ENCODE measurements around the gene APP. TPM values are rescaled to one million over a fixed set of nuclear protein-coding genes. Genes with fewer than 3 reads are reported as not detected.

APP gene
- total and polyA plus RNA-seq, 8 donors = 373 to 671 (median 580) TPM

DNA sequence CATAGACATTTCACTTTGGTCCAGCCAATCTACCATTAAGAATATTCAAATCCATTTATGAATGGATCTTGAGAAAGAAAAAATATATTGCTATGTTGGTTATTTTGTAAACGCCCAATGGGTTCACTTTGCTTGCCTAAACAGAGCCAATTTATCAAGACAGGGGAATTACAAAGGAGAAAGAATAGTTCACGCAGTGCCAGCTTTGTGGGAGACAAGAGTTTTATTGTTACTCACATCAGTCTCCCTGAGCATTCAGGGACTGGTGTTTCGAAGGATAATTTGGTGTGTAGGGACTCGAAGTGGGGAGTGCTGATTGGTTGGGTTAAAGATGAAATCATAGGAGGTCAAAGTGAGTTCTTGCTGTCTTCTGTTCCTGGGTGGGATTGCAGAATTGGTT is 300.5 kb downstream of the APP start:
- ATAC-seq = no peak
- DNase-seq = no peak

GRCh38 chr21:25867061-25867460 is 303.5 kb downstream of the APP start:
- H3K27me3 ChIP-seq = no peaks in the 10 kb centered on the region
- ATAC-seq = no peak
- TF ChIP-seq CTCF (IDR thresholded peaks at IDR 0.05) = no peak
- no peak for DNase-seq
- no peaks in the 10 kb centered on the region for H3K36me3 ChIP-seq
- H3K4me3 ChIP-seq = no peak overlapping the region
- no peaks in the 10 kb centered on the region for H3K4me1 ChIP-seq
- H3K27ac ChIP-seq = no peak overlapping the region
- intact Hi-C loops (cut with DNase I) = no loop called here
- H3K9me3 ChIP-seq = no peaks in the 10 kb centered on the region

More for the DNA sequence above, 300.5 kb downstream of the APP start:
- Histone ChIP-seq H3K27ac (no peak overlapping the region), H3K9me3 (no peaks in the 10 kb centered on the region), H3K4me3 (no peak overlapping the region), H3K27me3 (no peaks in the 10 kb centered on the region), H3K36me3 (no peaks in the 10 kb centered on the region), H3K4me1 (no peaks in the 10 kb centered on the region)
- no peak for TF ChIP-seq CTCF (IDR thresholded peaks at IDR 0.05)
- intact Hi-C loops (cut with DNase I) = no loop called here

DNA sequence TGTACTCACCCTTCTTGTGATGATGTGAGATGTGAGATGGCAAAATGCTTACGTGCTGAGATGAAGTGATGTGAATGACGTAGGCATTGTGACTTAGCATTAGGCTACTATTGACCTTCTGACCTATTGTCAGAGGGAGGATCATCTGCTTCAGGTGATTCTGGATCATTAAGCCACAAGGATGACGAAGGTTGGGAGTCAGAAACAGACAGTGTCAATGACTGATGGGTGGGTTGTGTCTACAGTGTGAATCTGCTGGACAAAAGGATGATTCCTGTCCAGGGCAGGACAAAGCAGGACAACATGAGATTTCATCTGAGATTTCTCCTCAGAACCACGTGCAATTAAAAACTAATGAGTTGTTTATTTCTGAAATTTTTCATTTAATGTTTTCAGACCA is 306.8 kb downstream of the APP start:
- Histone ChIP-seq H3K36me3 (no peaks in the 10 kb centered on the region), H3K4me1 (no peaks in the 10 kb centered on the region), H3K27ac (no peak overlapping the region), H3K27me3 (no peaks in the 10 kb centered on the region), H3K4me3 (no peak overlapping the region), H3K9me3 (no peaks in the 10 kb centered on the region)
- ATAC-seq (no peak), DNase-seq (no peak)
- intact Hi-C loops (cut with DNase I) = no loop called here
- no peak for TF ChIP-seq CTCF (IDR thresholded peaks at IDR 0.05)

GRCh38 chr21:25863031-25863430 is 307.5 kb downstream of the APP start:
- H3K36me3 ChIP-seq = no peaks in the 10 kb centered on the region
- ATAC-seq = no peak
- no peaks in the 10 kb centered on the region for H3K27me3 ChIP-seq
- no peak for TF ChIP-seq CTCF (IDR thresholded peaks at IDR 0.05)
- H3K4me1 ChIP-seq = no peaks in the 10 kb centered on the region
- H3K9me3 ChIP-seq = no peaks in the 10 kb centered on the region
- intact Hi-C loops (cut with DNase I) = no loop called here
- no peak for DNase-seq
- no peak overlapping the region for H3K4me3 ChIP-seq
- H3K27ac ChIP-seq = no peak overlapping the region

- no peak for DNase-seq
- Histone ChIP-seq H3K4me1 (no peaks in the 10 kb centered on the region), H3K27me3 (no peaks in the 10 kb centered on the region), H3K27ac (no peak overlapping the region), H3K36me3 (no peaks in the 10 kb centered on the region), H3K4me3 (no peak overlapping the region), H3K9me3 (no peaks in the 10 kb centered on the region)
- peak; percentile 27 for ATAC-seq
- intact Hi-C loops (cut with DNase I) = no loop called here
- TF ChIP-seq CTCF (IDR thresholded peaks at IDR 0.05) = peak; percentile 53 to 55
These were observed 308.0 kb downstream of the APP start for GRCh38 chr21:25862596-25862995.
